ENCODE data around the gene MREG.

The MREG gene

DNA sequence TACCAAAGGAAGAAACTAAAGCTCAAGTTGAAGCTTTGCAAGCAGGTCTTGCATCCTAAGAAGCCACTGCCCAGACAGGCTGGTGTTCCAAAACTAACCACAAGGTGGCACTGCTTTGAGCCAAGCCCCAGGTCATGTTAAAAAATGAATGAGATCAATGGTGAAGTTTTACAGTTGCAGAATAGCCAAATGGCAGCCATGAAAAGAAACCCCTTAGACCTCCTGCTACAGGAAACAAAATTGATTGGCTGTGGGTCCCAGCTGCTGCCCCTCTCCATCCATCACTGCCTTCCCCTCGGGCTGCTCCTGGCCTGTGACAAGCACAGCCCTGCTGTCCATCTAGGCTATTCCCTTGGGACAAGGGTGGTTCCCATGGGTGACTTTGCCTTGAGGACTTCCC, 20.7 kb upstream of the MREG start:
- no peak overlapping the region for H3K4me3 ChIP-seq (ENCODE audit: low read depth, low read length)
- peak; percentile 28 for DNase-seq (ENCODE audit: low read depth)
- TF ChIP-seq, protein P1, sequence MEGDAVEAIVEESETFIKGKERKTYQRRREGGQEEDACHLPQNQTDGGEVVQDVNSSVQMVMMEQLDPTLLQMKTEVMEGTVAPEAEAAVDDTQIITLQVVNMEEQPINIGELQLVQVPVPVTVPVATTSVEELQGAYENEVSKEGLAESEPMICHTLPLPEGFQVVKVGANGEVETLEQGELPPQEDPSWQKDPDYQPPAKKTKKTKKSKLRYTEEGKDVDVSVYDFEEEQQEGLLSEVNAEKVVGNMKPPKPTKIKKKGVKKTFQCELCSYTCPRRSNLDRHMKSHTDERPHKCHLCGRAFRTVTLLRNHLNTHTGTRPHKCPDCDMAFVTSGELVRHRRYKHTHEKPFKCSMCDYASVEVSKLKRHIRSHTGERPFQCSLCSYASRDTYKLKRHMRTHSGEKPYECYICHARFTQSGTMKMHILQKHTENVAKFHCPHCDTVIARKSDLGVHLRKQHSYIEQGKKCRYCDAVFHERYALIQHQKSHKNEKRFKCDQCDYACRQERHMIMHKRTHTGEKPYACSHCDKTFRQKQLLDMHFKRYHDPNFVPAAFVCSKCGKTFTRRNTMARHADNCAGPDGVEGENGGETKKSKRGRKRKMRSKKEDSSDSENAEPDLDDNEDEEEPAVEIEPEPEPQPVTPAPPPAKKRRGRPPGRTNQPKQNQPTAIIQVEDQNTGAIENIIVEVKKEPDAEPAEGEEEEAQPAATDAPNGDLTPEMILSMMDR (IDR thresholded peaks at IDR 0.05; ENCODE audit: control insufficient read depth, extremely low read depth, insufficient read depth): peak; percentile 80

DNA sequence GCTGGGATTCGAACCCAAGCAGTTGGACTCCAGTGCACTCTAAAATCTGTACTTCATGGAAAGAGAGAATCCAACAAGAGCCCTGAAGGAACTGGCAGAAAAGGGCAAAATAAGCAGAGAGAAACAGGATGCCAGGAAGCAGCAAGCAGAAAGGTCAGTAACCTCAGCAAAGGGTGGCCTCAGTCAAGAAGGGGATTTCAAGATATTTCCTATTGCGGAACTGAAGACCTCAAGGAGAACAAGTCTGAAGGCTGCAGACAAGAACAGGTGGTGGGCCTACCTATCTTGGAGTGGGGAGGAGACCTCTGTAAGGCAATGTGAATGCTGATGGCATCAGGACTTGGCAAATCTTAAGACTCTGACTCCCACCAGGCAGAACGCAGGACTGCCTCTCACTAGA, 20.1 kb upstream of the MREG start:
- no peak overlapping the region for H3K4me3 ChIP-seq (ENCODE audit: low read depth, low read length)
- TF ChIP-seq, protein P1 (IDR thresholded peaks at IDR 0.05; ENCODE audit: control insufficient read depth, extremely low read depth, insufficient read depth): no peak
- no peak for DNase-seq (ENCODE audit: low read depth)

GRCh38 chr2:216031960-216032689, 18.8 kb upstream of the MREG start:
- TF ChIP-seq, protein P1 (IDR thresholded peaks at IDR 0.05; ENCODE audit: control insufficient read depth, extremely low read depth, insufficient read depth): no peak
- no peak for DNase-seq (ENCODE audit: low read depth)
- H3K4me3 ChIP-seq (ENCODE audit: low read depth, low read length): no peak overlapping the region

DNA sequence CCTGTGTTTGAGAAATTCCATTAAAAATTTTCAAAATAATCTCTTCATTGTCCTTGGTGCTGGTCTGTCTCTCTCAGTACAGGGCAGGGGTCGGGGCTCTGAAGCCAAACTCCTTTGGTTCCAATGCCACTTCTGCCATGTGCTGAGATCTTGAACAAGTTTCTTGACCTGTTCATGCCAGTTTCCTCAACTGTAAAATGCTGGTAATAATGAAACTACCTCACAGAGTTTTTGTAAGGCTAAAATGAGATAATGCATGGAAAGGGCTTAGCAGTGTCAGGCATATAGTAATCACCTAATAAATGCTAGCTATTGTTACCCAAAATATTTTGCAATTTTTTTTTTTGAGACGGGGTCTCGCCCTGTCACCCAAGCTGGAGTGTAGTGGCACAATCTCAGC, 16.9 kb upstream of the MREG start:
- TF ChIP-seq, protein P1 (IDR thresholded peaks at IDR 0.05; ENCODE audit: control insufficient read depth, extremely low read depth, insufficient read depth): no peak
- no peak overlapping the region for H3K4me3 ChIP-seq (ENCODE audit: low read depth, low read length)
- no peak for DNase-seq (ENCODE audit: low read depth)

DNA sequence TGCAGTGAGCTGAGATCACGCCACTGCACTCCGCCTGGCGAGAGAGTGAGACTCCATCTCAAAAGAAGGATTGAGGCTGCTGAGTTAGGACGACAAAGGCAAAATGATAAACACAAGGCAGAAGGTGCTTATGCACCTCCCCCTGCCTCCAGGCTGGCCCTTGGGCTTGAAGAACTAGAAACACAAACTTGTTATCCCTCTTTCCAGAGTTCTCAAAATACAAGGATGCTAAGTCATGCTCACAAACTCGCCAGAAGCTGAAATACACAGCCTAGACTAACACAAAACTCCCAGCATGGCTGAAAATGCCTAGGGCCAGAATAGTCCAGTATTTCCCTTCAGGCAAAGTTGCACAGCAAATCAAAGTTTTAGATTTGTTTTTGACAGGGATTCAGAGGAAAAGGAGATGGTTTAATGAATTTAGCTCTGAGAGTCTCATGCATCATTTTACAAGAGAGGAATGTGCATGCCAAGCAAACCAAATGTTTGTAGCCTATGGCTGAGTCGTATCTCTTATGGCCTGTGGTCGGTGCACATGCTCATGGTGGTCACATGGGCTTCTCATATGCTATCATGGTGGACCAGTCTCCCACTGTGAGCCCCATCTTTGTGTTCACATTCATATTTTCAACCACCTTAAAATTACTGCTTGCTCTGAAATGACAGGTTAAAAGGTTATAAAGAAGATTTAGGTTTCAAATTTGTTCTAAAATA, 16.2 kb upstream of the MREG start:
- no peak for DNase-seq (ENCODE audit: low read depth)

DNA sequence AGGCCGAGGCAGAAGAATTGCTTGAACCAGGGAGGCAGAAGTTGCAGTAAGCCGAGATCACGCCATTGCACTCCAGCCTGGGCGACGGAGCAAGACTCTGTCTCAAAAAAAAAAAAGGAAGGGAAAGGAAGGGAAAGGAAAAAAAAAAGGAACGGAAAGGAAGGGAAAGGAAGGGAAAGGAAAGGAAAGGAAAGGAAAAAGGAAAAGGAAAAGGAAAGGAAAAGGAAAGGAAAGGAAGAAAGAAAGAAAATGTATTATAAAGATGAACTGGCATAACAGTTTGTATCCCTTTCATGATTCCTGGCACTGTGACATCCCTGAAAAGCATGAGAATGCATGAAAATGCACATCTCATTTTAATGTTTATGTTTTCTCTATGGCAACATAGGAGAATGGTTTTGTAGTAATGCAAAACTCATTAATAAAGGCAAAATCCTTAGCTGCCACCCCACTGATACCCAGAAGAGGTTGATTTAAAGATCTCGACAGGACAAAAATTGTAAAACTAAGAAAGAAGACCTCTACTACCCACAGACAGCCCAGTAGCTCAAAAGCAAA, 11.5 kb upstream of the MREG start:
- TF ChIP-seq, protein P1 (IDR thresholded peaks at IDR 0.05; ENCODE audit: control insufficient read depth, extremely low read depth, insufficient read depth): no peak
- no peak for DNase-seq (ENCODE audit: low read depth)
- H3K4me3 ChIP-seq (ENCODE audit: low read depth, low read length): no peak overlapping the region

More for the DNA sequence above, 16.2 kb upstream of the MREG start:
- H3K4me3 ChIP-seq (ENCODE audit: low read depth, low read length): no peak overlapping the region
- TF ChIP-seq, protein P1 (IDR thresholded peaks at IDR 0.05; ENCODE audit: control insufficient read depth, extremely low read depth, insufficient read depth): no peak
